ENCODE data around the gene AGAP2. TPM values are rescaled to one million over a fixed set of nuclear protein-coding genes. Genes with fewer than 3 reads are reported as not detected.
A peak's percentile ranks its signal among the peaks of the same experiment; 100 is the strongest.

Gene AGAP2
- total and polyA plus RNA-seq, 2 of the 13 experiments (the other 11 are each of a cell fraction or from before 2014, with no cell fraction given), result 0.38 to 0.45 TPM

DNA sequence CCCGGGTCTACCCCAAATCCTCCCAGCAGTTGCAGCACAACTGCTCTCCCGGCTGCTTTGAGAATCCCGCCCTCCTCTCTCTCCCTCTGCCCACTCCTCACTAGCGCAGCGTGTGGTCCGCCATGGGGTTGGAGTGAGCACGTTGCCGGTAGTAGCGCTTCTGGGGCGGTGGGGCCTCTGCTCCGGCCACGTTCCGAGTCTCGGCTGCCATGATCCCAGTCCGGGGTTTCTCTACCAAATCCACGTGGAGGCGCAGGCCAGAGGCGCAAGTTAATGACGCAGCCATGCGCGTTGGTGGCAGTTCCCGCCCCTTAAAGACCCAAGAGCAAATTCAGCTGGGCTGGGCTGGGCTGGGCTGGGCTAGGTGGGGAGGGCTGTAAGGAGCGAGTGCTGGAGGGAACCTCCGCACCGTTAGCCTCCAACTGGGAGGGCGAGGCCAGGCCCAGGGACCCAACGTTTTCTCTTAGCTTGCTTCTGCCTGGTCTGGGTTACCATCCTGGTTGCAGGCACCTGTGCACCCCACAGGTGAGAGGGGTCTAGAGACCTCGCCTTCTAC, 33.4 kb upstream of the AGAP2 start, which contains the start of gene METTL1 (continued):
- TF ChIP-seq, protein P1, sequence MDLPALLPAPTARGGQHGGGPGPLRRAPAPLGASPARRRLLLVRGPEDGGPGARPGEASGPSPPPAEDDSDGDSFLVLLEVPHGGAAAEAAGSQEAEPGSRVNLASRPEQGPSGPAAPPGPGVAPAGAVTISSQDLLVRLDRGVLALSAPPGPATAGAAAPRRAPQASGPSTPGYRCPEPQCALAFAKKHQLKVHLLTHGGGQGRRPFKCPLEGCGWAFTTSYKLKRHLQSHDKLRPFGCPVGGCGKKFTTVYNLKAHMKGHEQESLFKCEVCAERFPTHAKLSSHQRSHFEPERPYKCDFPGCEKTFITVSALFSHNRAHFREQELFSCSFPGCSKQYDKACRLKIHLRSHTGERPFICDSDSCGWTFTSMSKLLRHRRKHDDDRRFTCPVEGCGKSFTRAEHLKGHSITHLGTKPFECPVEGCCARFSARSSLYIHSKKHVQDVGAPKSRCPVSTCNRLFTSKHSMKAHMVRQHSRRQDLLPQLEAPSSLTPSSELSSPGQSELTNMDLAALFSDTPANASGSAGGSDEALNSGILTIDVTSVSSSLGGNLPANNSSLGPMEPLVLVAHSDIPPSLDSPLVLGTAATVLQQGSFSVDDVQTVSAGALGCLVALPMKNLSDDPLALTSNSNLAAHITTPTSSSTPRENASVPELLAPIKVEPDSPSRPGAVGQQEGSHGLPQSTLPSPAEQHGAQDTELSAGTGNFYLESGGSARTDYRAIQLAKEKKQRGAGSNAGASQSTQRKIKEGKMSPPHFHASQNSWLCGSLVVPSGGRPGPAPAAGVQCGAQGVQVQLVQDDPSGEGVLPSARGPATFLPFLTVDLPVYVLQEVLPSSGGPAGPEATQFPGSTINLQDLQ (CRISPR knock-in tag; IDR thresholded peaks at IDR 0.05), result peak; percentile 94
- TF ChIP-seq NCOA1 (CRISPR knock-in tag; IDR thresholded peaks at IDR 0.05) (no peak), PAX8 (CRISPR knock-in tag; IDR thresholded peaks at IDR 0.05; ENCODE audit: borderline replicate concordance) (peak; percentile 79; the same call in 1 of the 2 replicates), SRF (IDR thresholded peaks at IDR 0.05; ENCODE audit: low read depth, low read length) (peak; percentile 41; the same call in 1 of the 2 replicates), POLR2AphosphoS2 (IDR thresholded peaks at IDR 0.05; ENCODE audit: low read depth, low read length) (no peak), SAP130 (CRISPR knock-in tag; IDR thresholded peaks at IDR 0.05; ENCODE audit: low read depth) (peak; percentile 100), ARNT2 (CRISPR knock-in tag; IDR thresholded peaks at IDR 0.05; ENCODE audit: low read depth) (peak; percentile 89), HNF4A (CRISPR knock-in tag; IDR thresholded peaks at IDR 0.05) (0 out of 2 replicates have a peak, but pooled peaks have one; percentile 5), PCBP1 (IDR thresholded peaks at IDR 0.05; ENCODE audit: borderline replicate concordance, low read depth, low read length) (0 out of 2 replicates have a peak, but pooled peaks have one; percentile 12), ZBTB3 (CRISPR knock-in tag; IDR thresholded peaks at IDR 0.05; ENCODE audit: borderline replicate concordance, low read depth) (peak; percentile 91), NFE2L1 (CRISPR knock-in tag; IDR thresholded peaks at IDR 0.05; ENCODE audit: borderline replicate concordance) (no peak), MEF2D (CRISPR knock-in tag; IDR thresholded peaks at IDR 0.05) (peak; percentile 58), MXD4 (CRISPR knock-in tag; IDR thresholded peaks at IDR 0.05) (peak; percentile 100)
- TF ChIP-seq, protein P2, sequence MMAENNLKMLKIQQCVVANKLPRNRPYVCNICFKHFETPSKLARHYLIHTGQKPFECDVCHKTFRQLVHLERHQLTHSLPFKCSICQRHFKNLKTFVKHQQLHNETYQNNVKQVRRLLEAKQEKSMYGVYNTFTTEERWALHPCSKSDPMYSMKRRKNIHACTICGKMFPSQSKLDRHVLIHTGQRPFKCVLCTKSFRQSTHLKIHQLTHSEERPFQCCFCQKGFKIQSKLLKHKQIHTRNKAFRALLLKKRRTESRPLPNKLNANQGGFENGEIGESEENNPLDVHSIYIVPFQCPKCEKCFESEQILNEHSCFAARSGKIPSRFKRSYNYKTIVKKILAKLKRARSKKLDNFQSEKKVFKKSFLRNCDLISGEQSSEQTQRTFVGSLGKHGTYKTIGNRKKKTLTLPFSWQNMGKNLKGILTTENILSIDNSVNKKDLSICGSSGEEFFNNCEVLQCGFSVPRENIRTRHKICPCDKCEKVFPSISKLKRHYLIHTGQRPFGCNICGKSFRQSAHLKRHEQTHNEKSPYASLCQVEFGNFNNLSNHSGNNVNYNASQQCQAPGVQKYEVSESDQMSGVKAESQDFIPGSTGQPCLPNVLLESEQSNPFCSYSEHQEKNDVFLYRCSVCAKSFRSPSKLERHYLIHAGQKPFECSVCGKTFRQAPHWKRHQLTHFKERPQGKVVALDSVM (CRISPR knock-in tag; IDR thresholded peaks at IDR 0.05), result peak; percentile 98
- TF ChIP-seq, protein P3, sequence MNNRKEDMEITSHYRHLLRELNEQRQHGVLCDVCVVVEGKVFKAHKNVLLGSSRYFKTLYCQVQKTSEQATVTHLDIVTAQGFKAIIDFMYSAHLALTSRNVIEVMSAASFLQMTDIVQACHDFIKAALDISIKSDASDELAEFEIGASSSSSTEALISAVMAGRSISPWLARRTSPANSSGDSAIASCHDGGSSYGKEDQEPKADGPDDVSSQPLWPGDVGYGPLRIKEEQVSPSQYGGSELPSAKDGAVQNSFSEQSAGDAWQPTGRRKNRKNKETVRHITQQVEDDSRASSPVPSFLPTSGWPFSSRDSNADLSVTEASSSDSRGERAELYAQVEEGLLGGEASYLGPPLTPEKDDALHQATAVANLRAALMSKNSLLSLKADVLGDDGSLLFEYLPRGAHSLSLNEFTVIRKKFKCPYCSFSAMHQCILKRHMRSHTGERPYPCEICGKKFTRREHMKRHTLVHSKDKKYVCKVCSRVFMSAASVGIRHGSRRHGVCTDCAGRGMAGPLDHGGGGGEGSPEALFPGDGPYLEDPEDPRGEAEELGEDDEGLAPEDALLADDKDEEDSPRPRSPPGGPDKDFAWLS (CRISPR knock-in tag; IDR thresholded peaks at IDR 0.05; ENCODE audit: borderline replicate concordance), result 0 out of 2 replicates have a peak, but pooled peaks have one; percentile 65
- TF ChIP-seq, protein P4, sequence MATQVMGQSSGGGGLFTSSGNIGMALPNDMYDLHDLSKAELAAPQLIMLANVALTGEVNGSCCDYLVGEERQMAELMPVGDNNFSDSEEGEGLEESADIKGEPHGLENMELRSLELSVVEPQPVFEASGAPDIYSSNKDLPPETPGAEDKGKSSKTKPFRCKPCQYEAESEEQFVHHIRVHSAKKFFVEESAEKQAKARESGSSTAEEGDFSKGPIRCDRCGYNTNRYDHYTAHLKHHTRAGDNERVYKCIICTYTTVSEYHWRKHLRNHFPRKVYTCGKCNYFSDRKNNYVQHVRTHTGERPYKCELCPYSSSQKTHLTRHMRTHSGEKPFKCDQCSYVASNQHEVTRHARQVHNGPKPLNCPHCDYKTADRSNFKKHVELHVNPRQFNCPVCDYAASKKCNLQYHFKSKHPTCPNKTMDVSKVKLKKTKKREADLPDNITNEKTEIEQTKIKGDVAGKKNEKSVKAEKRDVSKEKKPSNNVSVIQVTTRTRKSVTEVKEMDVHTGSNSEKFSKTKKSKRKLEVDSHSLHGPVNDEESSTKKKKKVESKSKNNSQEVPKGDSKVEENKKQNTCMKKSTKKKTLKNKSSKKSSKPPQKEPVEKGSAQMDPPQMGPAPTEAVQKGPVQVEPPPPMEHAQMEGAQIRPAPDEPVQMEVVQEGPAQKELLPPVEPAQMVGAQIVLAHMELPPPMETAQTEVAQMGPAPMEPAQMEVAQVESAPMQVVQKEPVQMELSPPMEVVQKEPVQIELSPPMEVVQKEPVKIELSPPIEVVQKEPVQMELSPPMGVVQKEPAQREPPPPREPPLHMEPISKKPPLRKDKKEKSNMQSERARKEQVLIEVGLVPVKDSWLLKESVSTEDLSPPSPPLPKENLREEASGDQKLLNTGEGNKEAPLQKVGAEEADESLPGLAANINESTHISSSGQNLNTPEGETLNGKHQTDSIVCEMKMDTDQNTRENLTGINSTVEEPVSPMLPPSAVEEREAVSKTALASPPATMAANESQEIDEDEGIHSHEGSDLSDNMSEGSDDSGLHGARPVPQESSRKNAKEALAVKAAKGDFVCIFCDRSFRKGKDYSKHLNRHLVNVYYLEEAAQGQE (IDR thresholded peaks at IDR 0.05; ENCODE audit: borderline replicate concordance in 1 of 2, low read depth in 1 of 2, low read length in 2 of 2), result peak in 1 of 2 experiments; percentile 76; a peak in 1 of 4 replicates
- TF ChIP-seq, protein P5, sequence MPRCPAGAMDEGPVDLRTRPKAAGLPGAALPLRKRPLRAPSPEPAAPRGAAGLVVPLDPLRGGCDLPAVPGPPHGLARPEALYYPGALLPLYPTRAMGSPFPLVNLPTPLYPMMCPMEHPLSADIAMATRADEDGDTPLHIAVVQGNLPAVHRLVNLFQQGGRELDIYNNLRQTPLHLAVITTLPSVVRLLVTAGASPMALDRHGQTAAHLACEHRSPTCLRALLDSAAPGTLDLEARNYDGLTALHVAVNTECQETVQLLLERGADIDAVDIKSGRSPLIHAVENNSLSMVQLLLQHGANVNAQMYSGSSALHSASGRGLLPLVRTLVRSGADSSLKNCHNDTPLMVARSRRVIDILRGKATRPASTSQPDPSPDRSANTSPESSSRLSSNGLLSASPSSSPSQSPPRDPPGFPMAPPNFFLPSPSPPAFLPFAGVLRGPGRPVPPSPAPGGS (CRISPR knock-in tag; IDR thresholded peaks at IDR 0.05), result peak; percentile 19; the same call in 1 of the 2 replicates
